HEK293T (cell line): ENCODE data around the gene LYPD6B.

Experiments
- BHLHE40 ChIP-seq: fragments of 450-650 bp; IDR thresholded peaks from 2 replicates; pipeline ENCODE4 v1.6.1; 2016; ENCODE audit warnings: mild to moderate bottlenecking, moderate library complexity, borderline replicate concordance
- LEF1 ChIP-seq: fragments of 450-650 bp; IDR thresholded peaks from 2 replicates; pipeline ENCODE4 v1.6.1; 2017; ENCODE audit warnings: mild to moderate bottlenecking, borderline replicate concordance
- SP1 ChIP-seq: fragments of 450-650 bp; IDR thresholded peaks from 2 replicates; pipeline ENCODE4 v1.6.1; 2017
- SUZ12 ChIP-seq: fragments of 450-650 bp; IDR thresholded peaks from 2 replicates; pipeline ENCODE4 v1.6.1; 2016; ENCODE audit warnings: mild to moderate bottlenecking
- TARDBP ChIP-seq: fragments of 450-650 bp; IDR thresholded peaks from 2 replicates; pipeline ENCODE4 v1.6.1; 2016

GRCh38 chr2:149164296-149164695, 125.8 kb downstream of the LYPD6B start:
- TF ChIP-seq TARDBP (no peak), SUZ12 (no peak), SP1 (no peak), LEF1 (no peak), BHLHE40 (no peak)
